ENCODE data around the gene OBI1. TPM values are rescaled to one million over a fixed set of nuclear protein-coding genes. Genes with fewer than 3 reads are reported as not detected.

OBI1 gene
- total and polyA plus RNA-seq, 9 of the 15 experiments (the other 6 are each of a cell fraction or from before 2014, with no cell fraction given), result 8.7 to 18.4 (median 14.2) TPM

DNA sequence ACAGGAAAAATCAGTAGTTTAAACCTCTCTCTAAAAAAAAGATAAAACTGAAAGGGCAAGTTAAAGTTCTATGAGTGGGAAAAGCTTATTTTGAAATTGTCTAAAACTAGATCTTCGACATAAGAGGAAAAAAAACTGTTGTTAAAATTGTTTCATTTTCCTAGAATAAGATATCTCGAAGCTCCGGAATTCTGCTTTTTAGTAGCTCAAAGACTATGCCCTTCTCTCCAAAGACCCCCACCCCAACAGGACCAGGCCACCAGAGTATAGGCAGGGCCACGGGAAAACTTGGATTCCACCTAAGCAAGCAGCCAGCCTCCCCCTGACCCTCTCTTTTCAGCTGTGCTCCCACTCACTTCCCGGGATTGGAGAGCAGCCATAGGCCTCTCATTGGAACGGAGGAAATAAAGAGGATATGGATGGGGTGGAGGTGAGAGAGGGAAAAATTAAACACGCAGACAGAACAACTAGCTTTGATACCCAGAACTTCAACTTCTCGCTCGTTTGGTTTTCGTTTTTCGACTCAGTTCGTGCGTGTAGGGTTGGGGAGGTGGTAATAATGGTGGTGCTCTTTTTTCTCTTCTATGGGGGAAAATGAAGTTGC, 58.6 kb downstream of the OBI1 start:
- 73% methylated on average over 10 of the region's 13 CpGs for WGBS (ENCODE audit: insufficient coverage, low coverage, missing lambda C conversion rate)
- Histone ChIP-seq H3K9me3 (replicated peaks; ENCODE audit: control insufficient read depth, insufficient read depth, low read depth, low read length) (no peaks in the 10 kb centered on the region), H3K27me3 (ENCODE audit: control insufficient read depth in 2 of 2, insufficient read depth in 2 of 2, low read length in 2 of 2) (no peaks in the 10 kb centered on the region; a peak in 1 of 5 replicates), H3K4me3 (no peak overlapping the region), H3K9me1 (ENCODE audit: control insufficient read depth, insufficient read depth, low read length) (no peaks in the 10 kb centered on the region), H3K4me1 (replicated peaks in 1 of 2; ENCODE audit: control insufficient read depth in 2 of 2, insufficient read depth in 2 of 2, low read length in 2 of 2) (peaks cover 7 to 16% of the 10 kb centered on the region in 2 experiments; a peak in 3 of 5 replicates), H3K36me3 (ENCODE audit: control insufficient read depth, insufficient read depth, low read length) (no peaks in the 10 kb centered on the region), H3K79me2 (ENCODE audit: control insufficient read depth, insufficient read depth, low read length) (no peaks in the 10 kb centered on the region), H3K9ac (ENCODE audit: insufficient read depth in 1 of 2, low read depth in 2 of 2, low read length in 2 of 2) (no peak overlapping the region), H2AFZ (ENCODE audit: low read depth, low read length) (no peak overlapping the region), H3K4me2 (ENCODE audit: insufficient read depth, low read length) (no peak overlapping the region), H3K27ac (ENCODE audit: extremely low read depth, low read depth, low read length) (no peak overlapping the region), H4K20me1 (replicated peaks; ENCODE audit: control insufficient read depth, insufficient read depth, low read length) (no peaks in the 10 kb centered on the region)
- FAIRE-seq, result no peak
- ChIA-PET CTCF (ENCODE audit: low intra/inter-chr PET ratio) (no interaction called here), POLR2A (no interaction called here)
- in situ Hi-C loops (cut with MboI), result no loop called here
- no peak for TF ChIP-seq TBP (optimal IDR thresholded peaks at IDR 0.05; ENCODE audit: low read depth, low read length)
- TF ChIP-seq FOXM1 (IDR thresholded peaks at IDR 0.05; ENCODE audit: low read depth), result no peak
- no peak for TF ChIP-seq FOXM1 (CRISPR knock-in tag; IDR thresholded peaks at IDR 0.05; ENCODE audit: low read depth)
- no peak for TF ChIP-seq CEBPB (tag; IDR thresholded peaks at IDR 0.05)
- TF ChIP-seq SP2 (IDR thresholded peaks at IDR 0.05; ENCODE audit: extremely low read depth, low read depth, low read length, poor library complexity, severe bottlenecking), result no peak
- TF ChIP-seq, protein P1, sequence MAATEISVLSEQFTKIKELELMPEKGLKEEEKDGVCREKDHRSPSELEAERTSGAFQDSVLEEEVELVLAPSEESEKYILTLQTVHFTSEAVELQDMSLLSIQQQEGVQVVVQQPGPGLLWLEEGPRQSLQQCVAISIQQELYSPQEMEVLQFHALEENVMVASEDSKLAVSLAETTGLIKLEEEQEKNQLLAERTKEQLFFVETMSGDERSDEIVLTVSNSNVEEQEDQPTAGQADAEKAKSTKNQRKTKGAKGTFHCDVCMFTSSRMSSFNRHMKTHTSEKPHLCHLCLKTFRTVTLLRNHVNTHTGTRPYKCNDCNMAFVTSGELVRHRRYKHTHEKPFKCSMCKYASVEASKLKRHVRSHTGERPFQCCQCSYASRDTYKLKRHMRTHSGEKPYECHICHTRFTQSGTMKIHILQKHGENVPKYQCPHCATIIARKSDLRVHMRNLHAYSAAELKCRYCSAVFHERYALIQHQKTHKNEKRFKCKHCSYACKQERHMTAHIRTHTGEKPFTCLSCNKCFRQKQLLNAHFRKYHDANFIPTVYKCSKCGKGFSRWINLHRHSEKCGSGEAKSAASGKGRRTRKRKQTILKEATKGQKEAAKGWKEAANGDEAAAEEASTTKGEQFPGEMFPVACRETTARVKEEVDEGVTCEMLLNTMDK (IDR thresholded peaks at IDR 0.05; ENCODE audit: borderline replicate concordance, insufficient read depth, low read depth, low read length, poor library complexity, severe bottlenecking), result no peak
- TF ChIP-seq MEIS2 (IDR thresholded peaks at IDR 0.05; ENCODE audit: partially characterized antibody), result no peak
- no peak for TF ChIP-seq WHSC1 (IDR thresholded peaks at IDR 0.05; ENCODE audit: low read length)
- ATAC-seq, result no peak
- intact Hi-C loops (cut with micrococcal nuclease), result no loop called here
- BruUV-seq (replicated peaks), result TSS peak; percentile 61
- DNase-seq (ENCODE audit: extremely low read depth in 1 of 4, low spot score in 3 of 4), result no peak

Measured in K562 (cell line).